HEK293T (cell line): ENCODE data around the gene INHBC.

ENCODE experiments used
- ARNT ChIP-seq: fragments of 450-650 bp; IDR thresholded peaks from 2 replicates; pipeline ENCODE4 v1.6.1; 2017; ENCODE audit warnings: mild to moderate bottlenecking
- BHLHE40 ChIP-seq: fragments of 450-650 bp; IDR thresholded peaks from 2 replicates; pipeline ENCODE4 v1.6.1; 2016; ENCODE audit warnings: mild to moderate bottlenecking, moderate library complexity, borderline replicate concordance
- CTBP1 ChIP-seq: fragments of 450-650 bp; IDR thresholded peaks from 2 replicates; pipeline ENCODE4 v1.6.1; 2016; ENCODE audit warnings: borderline replicate concordance
- ELF4 ChIP-seq: fragments of 450-650 bp; IDR thresholded peaks from 2 replicates; pipeline ENCODE4 v1.6.1; 2017; ENCODE audit warnings: antibody characterized with exemption
- FOXA1 ChIP-seq: fragments of 450-650 bp; IDR thresholded peaks from 2 replicates; pipeline ENCODE4 v1.6.1; 2016; ENCODE audit warnings: mild to moderate bottlenecking
- FOXK2 ChIP-seq: fragments of 450-650 bp; IDR thresholded peaks from 2 replicates; pipeline ENCODE4 v1.6.1; 2016; ENCODE audit warnings: mild to moderate bottlenecking
- FOXM1 ChIP-seq: fragments of 450-650 bp; IDR thresholded peaks from 2 replicates; pipeline ENCODE4 v1.6.1; 2017; ENCODE audit warnings: mild to moderate bottlenecking, borderline replicate concordance
- HDGF ChIP-seq: fragments of 450-650 bp; IDR thresholded peaks from 2 replicates; pipeline ENCODE4 v1.6.1; 2017; ENCODE audit warnings: antibody characterized with exemption, borderline replicate concordance
- LEF1 ChIP-seq: fragments of 450-650 bp; IDR thresholded peaks from 2 replicates; pipeline ENCODE4 v1.6.1; 2017; ENCODE audit warnings: mild to moderate bottlenecking, borderline replicate concordance
- NFRKB ChIP-seq: fragments of 450-650 bp; IDR thresholded peaks from 2 replicates; pipeline ENCODE4 v1.6.1; 2016; ENCODE audit warnings: mild to moderate bottlenecking, moderate library complexity
- SP1 ChIP-seq: fragments of 450-650 bp; IDR thresholded peaks from 2 replicates; pipeline ENCODE4 v1.6.1; 2017
- SUZ12 ChIP-seq: fragments of 450-650 bp; IDR thresholded peaks from 2 replicates; pipeline ENCODE4 v1.6.1; 2016; ENCODE audit warnings: mild to moderate bottlenecking
- TARDBP ChIP-seq: fragments of 450-650 bp; IDR thresholded peaks from 2 replicates; pipeline ENCODE4 v1.6.1; 2016
- ZNF384 ChIP-seq: fragments of 450-650 bp; IDR thresholded peaks from 2 replicates; pipeline ENCODE4 v1.6.1; 2016

DNA sequence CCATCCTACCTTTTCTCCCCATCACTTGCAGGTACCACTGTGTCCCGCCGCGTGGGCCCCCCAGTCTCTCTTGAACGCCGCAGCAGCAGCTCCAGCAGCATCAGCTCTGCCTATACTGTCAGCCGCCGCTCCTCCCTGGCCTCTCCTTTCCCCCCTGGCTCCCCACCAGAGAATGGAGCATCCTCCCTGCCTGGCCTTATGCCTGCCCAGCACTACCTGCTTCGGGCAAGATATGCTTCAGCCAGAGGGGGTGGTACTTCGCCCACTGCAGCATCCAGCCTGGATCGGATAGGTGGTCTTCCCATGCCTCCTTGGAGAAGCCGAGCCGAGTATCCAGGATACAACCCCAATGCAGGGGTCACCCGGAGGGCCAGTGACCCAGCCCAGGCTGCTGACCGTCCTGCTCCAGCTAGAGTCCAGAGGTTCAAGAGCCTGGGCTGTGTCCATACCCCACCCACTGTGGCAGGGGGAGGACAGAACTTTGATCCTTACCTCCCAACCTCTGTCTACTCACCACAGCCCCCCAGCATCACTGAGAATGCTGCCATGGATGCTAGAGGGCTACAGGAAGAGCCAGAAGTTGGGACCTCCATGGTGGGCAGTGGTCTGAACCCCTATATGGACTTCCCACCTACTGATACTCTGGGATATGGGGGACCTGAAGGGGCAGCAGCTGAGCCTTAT lies 35.8 kb downstream of the INHBC start:
- TF ChIP-seq SUZ12 (no peak), LEF1 (no peak), FOXK2 (no peak), CTBP1 (no peak), ZNF384 (no peak), SP1 (no peak), BHLHE40 (no peak), FOXA1 (no peak), HDGF (no peak), FOXM1 (no peak), TARDBP (no peak), ARNT (no peak), ELF4 (no peak), NFRKB (no peak)
